GM12878 (cell line): ENCODE results near the gene SLC6A9. TPM values are rescaled to one million over a fixed set of nuclear protein-coding genes. Genes with fewer than 3 reads are reported as not detected.

Experiments used
- BACH1 ChIP-seq: fragments of 450-650 bp; IDR thresholded peaks from 2 replicates; pipeline ENCODE4 v1.6.1; 2017; ENCODE audit warnings: mild to moderate bottlenecking, borderline replicate concordance
- BCLAF1 ChIP-seq: fragments of 450-650 bp; IDR thresholded peaks from 2 replicates; pipeline ENCODE4 v1.6.1; 2017; ENCODE audit warnings: antibody characterized with exemption, mild to moderate bottlenecking, moderate library complexity
- CBX5 ChIP-seq: sonication (generic); IDR thresholded peaks from 2 replicates; pipeline ENCODE4 v1.6.1; 2016; ENCODE audit warnings: low read depth, moderate library complexity, mild to moderate bottlenecking, inconsistent platforms
- ETV6 ChIP-seq, 2 experiments: fragments of 450-650 bp in 1 of 2; IDR thresholded peaks in 1 of 2; conservative IDR thresholded peaks in 1 of 2; 2 replicates each; pipeline ENCODE4 v1.6.1; 2014; ENCODE audit warnings: antibody characterized with exemption in 1 of 2, borderline replicate concordance in 1 of 2, low read depth in 1 of 2, mild to moderate bottlenecking in 1 of 2, moderate library complexity in 1 of 2
- NFIC ChIP-seq: IDR thresholded peaks from 2 replicates; pipeline ENCODE4 v1.6.1; 2012; ENCODE audit warnings: low read depth, mild to moderate bottlenecking, inconsistent platforms, low read length, moderate library complexity
- SMC3 ChIP-seq: IDR thresholded peaks from 2 replicates; pipeline ENCODE4 v1.6.1; 2011; ENCODE audit warnings: low read length, improper control_type of control experiment, borderline replicate concordance
- USF2 ChIP-seq: IDR thresholded peaks from 2 replicates; pipeline ENCODE4 v1.6.1; 2011; ENCODE audit warnings: low read depth, low read length, improper control_type of control experiment, borderline replicate concordance
- ZNF24 ChIP-seq: fragments of 450-650 bp; IDR thresholded peaks from 2 replicates; pipeline ENCODE4 v1.6.1; 2017; ENCODE audit warnings: antibody characterized with exemption, mild to moderate bottlenecking
- ZNF592 ChIP-seq: fragments of 450-650 bp; IDR thresholded peaks from 2 replicates; pipeline ENCODE4 v1.6.1; 2017; ENCODE audit warnings: mild to moderate bottlenecking, moderate library complexity
- polyA plus RNA-seq, 11 experiments: library from polyadenylated mRNA; depleted of rRNA in 4 of 11; unstranded in 6 of 11; stranded (reverse) in 5 of 11; fragments of >200 nt; fragmentation: Nextera tagmentation in 4 of 11; fragmentation: Illumina TruSeq in 1 of 11; extraction: Ambion mirVana in 4 of 11; extraction: Trizol in 1 of 11; gene quantifications; 1 replicate in 1 of 11; 2 replicates in 10 of 11; pipeline versions ENCODE4 v1.2.1 to v1.2.3, GENCODE V29; 2011 to 2016; ENCODE audit warnings: inconsistent platforms in 2 of 11, missing spikeins in 2 of 11, low read depth in 1 of 11
- total RNA-seq, 4 experiments: library from RNA; depleted of rRNA in 3 of 4; stranded (reverse); fragments of >200 nt in 3 of 4; fragmentation: Illumina TruSeq in 1 of 4; extraction: Trizol in 1 of 4; gene quantifications; 2 replicates each; pipeline versions ENCODE4 v1.2.1 to v1.2.3, GENCODE V29; 2013 to 2021

The SLC6A9 gene
- total and polyA plus RNA-seq, 10 of the 15 experiments (the other 5 are each of a cell fraction or from before 2014, with no cell fraction given): 0.02 to 2.0 (median 0.63) TPM

GRCh38 chr1:44013949-44014348 lies 17.3 kb downstream of the SLC6A9 start (continued):
- TF ChIP-seq USF2: no peak
- TF ChIP-seq ZNF24: no peak
- TF ChIP-seq ZNF592: no peak
- TF ChIP-seq SMC3: no peak
- no peak for TF ChIP-seq BCLAF1
- TF ChIP-seq ETV6 (conservative IDR thresholded peaks at IDR 0.05 in 1 of 2, IDR thresholded peaks at IDR 0.05 in 1 of 2; ENCODE audit: borderline replicate concordance in 1 of 2, low read depth in 1 of 2): no peak
- TF ChIP-seq NFIC: no peak
- TF ChIP-seq CBX5: no peak
- TF ChIP-seq BACH1: no peak
- TF ChIP-seq, all 136 proteins: peak for 0
